Caco-2 (cell line): ENCODE results near the gene CITED2. TPM values are rescaled to one million over a fixed set of nuclear protein-coding genes. Genes with fewer than 3 reads are reported as not detected.

Source experiments
- BruUV-seq: library from RNA; stranded (reverse); fragments of 400-500 nt; replicated peaks from 2 replicates; lab custom pipeline; 2021; lab: Mats Ljungman, UMichigan
- CTCF ChIA-PET: fragments of 300-600 bp; sonication (Branson Sonifier 250); formaldehyde crosslinking; loops from one replicate; lab custom pipeline; 2022; ENCODE audit warnings: antibody characterized with exemption; lab: Charles Lee
- POLR2A ChIA-PET: fragments of 300-600 bp; sonication (Branson Sonifier 250); formaldehyde crosslinking; loops from one replicate; lab custom pipeline; 2022; ENCODE audit warnings: antibody characterized with exemption; lab: Charles Lee
- DNase-seq, 2 experiments: peaks; one replicate each; pipeline versions ENCODE4 v3.0.0 to v3.0.0-alpha.2; 2020 to 2022
- H3K27me3 ChIP-seq: replicated peaks from 2 replicates; pipeline ENCODE4 v1.6.0; 2011; ENCODE audit warnings: low read length; ENCODE audit not compliant: control insufficient read depth, insufficient read depth
- H3K36me3 ChIP-seq: 2 replicates; pipeline ENCODE4 v1.5.1; 2011; ENCODE audit warnings: low read length; ENCODE audit not compliant: control insufficient read depth, insufficient read depth
- H3K4me1 ChIP-seq: fragments of 250-450 bp; sonication (Bioruptor Pico); 2 replicates; pipeline ENCODE4 v1.5.1; 2020; ENCODE audit warnings: mild to moderate bottlenecking
- H3K4me3 ChIP-seq: 2 replicates; pipeline ENCODE4 v1.5.1; 2011; ENCODE audit warnings: low read depth, mild to moderate bottlenecking, control low read depth, low read length
- H3K9me3 ChIP-seq: fragments of 250-450 bp; sonication (Bioruptor Pico); 2 replicates; pipeline ENCODE4 v1.5.1; 2020; ENCODE audit warnings: mild to moderate bottlenecking, moderate library complexity
- H3K27ac Mint-ChIP-seq: one replicate; pipeline ENCODE4 v1.8.0; 2022; ENCODE audit warnings: mixed read lengths; ENCODE audit not compliant: unreplicated experiment
- H3K27me3 Mint-ChIP-seq: one replicate; pipeline ENCODE4 v1.8.0; 2022; ENCODE audit warnings: mixed read lengths; ENCODE audit not compliant: insufficient read depth, unreplicated experiment
- H3K36me3 Mint-ChIP-seq: one replicate; pipeline ENCODE4 v1.8.0; 2022; ENCODE audit warnings: mild to moderate bottlenecking, mixed read lengths; ENCODE audit not compliant: insufficient read depth, unreplicated experiment
- H3K4me1 Mint-ChIP-seq: one replicate; pipeline ENCODE4 v1.8.0; 2022; ENCODE audit warnings: low read depth, mixed read lengths; ENCODE audit not compliant: unreplicated experiment
- H3K4me3 Mint-ChIP-seq: one replicate; pipeline ENCODE4 v1.8.0; 2022; ENCODE audit warnings: mild to moderate bottlenecking, moderate library complexity, mixed read lengths; ENCODE audit not compliant: unreplicated experiment
- H3K9me3 Mint-ChIP-seq: one replicate; pipeline ENCODE4 v1.8.0; 2022; ENCODE audit warnings: mixed read lengths; ENCODE audit not compliant: unreplicated experiment
- intact Hi-C: fragments of 100-400 bp; cut with micrococcal nuclease; formaldehyde crosslinking; loops from one replicate; pipeline ENCODE4 v1.10.0; 2022; ENCODE audit not compliant: unreplicated experiment
- total RNA-seq: library from RNA; stranded (reverse); gene quantifications from 2 replicates; pipeline ENCODE4 v1.2.3, GENCODE V29; 2022
- TF ChIP-seq, protein P1 (sequence below), 2 experiments: fragments of 200-600 bp in 1 of 2; IDR thresholded peaks; 1 replicate in 1 of 2; 2 replicates in 1 of 2; pipeline versions ENCODE4 v1.5.1 to v1.8.0; 2011 to 2022; ENCODE audit warnings: antibody characterized with exemption in 1 of 2, control low read depth in 1 of 2, inconsistent platforms in 1 of 2, low read depth in 1 of 2, low read length in 1 of 2, mild to moderate bottlenecking in 1 of 2, moderate library complexity in 1 of 2; ENCODE audit not compliant: insufficient read depth in 1 of 2, severe bottlenecking in 1 of 2, unreplicated experiment in 1 of 2

Gene CITED2
- total RNA-seq, 1 experiment from 2014 or later: 78.0 TPM

DNA sequence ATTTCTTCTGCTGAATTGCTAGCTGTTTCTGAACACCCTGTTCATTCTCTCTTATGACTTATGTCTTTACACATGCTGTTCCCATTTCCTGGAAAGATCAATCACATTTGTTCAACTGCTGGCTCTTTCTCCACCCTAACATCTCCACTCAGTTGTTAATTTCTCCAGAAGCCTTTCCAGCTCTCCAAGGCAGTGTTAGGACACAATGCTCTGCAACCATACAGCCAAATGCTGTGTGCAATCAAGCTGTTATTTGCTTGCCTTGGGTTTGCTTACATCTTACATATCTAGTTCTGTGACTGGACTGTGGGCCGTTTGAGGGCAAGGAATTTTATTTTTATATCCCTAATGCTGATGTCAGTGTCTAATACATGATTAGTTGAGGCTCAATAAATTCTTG is 24.2 kb upstream of the CITED2 start:
- no peaks in the 10 kb centered on the region for H3K27me3 Mint-ChIP-seq
- Histone ChIP-seq H3K27me3 (no peaks in the 10 kb centered on the region), H3K36me3 (no peaks in the 10 kb centered on the region), H3K4me3 (no peak overlapping the region), H3K4me1 (peaks cover 4% of the 10 kb centered on the region), H3K9me3 (no peaks in the 10 kb centered on the region)
- no peak for DNase-seq
- no TSS peak for BruUV-seq
- ChIA-PET CTCF (no interaction called here), POLR2A (no interaction called here)
- no peaks in the 10 kb centered on the region for H3K36me3 Mint-ChIP-seq
- TF ChIP-seq, protein P1, sequence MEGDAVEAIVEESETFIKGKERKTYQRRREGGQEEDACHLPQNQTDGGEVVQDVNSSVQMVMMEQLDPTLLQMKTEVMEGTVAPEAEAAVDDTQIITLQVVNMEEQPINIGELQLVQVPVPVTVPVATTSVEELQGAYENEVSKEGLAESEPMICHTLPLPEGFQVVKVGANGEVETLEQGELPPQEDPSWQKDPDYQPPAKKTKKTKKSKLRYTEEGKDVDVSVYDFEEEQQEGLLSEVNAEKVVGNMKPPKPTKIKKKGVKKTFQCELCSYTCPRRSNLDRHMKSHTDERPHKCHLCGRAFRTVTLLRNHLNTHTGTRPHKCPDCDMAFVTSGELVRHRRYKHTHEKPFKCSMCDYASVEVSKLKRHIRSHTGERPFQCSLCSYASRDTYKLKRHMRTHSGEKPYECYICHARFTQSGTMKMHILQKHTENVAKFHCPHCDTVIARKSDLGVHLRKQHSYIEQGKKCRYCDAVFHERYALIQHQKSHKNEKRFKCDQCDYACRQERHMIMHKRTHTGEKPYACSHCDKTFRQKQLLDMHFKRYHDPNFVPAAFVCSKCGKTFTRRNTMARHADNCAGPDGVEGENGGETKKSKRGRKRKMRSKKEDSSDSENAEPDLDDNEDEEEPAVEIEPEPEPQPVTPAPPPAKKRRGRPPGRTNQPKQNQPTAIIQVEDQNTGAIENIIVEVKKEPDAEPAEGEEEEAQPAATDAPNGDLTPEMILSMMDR (IDR thresholded peaks at IDR 0.05; ENCODE audit: insufficient read depth in 1 of 2, low read depth in 1 of 2, low read length in 1 of 2, severe bottlenecking in 1 of 2, unreplicated experiment in 1 of 2): no peak
- no peak overlapping the region for H3K27ac Mint-ChIP-seq
- peaks cover 20% of the 10 kb centered on the region for H3K4me1 Mint-ChIP-seq
- no peak overlapping the region for H3K4me3 Mint-ChIP-seq
- intact Hi-C loops: no loop called here
- no peaks in the 10 kb centered on the region for H3K9me3 Mint-ChIP-seq

DNA sequence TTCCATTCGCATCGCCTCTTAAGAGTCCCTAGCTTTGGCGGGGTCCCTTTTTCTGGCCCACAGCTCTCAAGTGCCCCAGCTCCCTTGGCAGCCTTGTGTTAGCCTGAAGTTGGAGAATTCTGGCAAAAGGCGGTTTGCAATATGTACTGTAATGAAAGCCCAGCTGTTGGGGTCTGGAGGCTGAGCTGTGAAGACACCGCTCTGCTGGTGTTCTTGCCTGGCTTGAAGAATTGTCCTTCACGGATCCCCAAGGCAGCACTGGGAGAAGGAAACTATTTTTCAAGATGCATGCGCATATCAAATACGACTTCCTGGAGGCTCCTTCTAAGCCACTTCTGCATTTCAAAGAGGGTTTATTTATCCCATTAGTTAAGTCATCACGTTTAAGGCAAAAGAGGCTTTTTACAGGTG is 21.4 kb upstream of the CITED2 start:
- H3K4me1 Mint-ChIP-seq: peaks cover 41% of the 10 kb centered on the region
- Histone ChIP-seq H3K4me3 (no peak overlapping the region), H3K9me3 (no peaks in the 10 kb centered on the region), H3K27me3 (no peaks in the 10 kb centered on the region), H3K4me1 (peaks cover 25% of the 10 kb centered on the region), H3K36me3 (no peaks in the 10 kb centered on the region)
- H3K27me3 Mint-ChIP-seq: no peaks in the 10 kb centered on the region
- DNase-seq: no peak
- ChIA-PET CTCF (no interaction called here), POLR2A (no interaction called here)
- TF ChIP-seq, protein P1 (IDR thresholded peaks at IDR 0.05; ENCODE audit: insufficient read depth in 1 of 2, low read depth in 1 of 2, low read length in 1 of 2, severe bottlenecking in 1 of 2, unreplicated experiment in 1 of 2): no peak
- no peaks in the 10 kb centered on the region for H3K9me3 Mint-ChIP-seq
- no peak overlapping the region for H3K4me3 Mint-ChIP-seq
- H3K27ac Mint-ChIP-seq: no peak overlapping the region
- no peaks in the 10 kb centered on the region for H3K36me3 Mint-ChIP-seq
- intact Hi-C loops: no loop called here
- no TSS peak for BruUV-seq

DNA sequence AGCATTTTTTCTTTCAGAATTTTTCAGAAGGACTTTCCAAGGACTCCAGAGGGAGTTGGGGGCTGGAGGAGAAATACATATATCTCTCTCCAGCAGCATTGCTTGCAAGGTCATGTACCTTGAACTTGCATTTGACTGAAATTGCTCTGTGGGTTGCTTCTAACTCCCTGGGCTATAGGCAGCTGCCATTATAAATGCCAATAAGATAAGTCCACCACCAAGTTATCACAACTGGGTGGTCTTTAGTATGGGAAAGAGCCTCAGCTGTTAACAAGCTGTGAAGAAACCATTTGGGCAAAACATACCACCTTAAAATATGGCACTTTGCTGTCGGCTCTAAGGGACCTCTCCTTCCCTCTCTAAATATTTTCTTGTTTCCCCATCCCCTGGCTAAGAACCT is 20.9 kb upstream of the CITED2 start:
- Histone ChIP-seq H3K36me3 (no peaks in the 10 kb centered on the region), H3K9me3 (no peaks in the 10 kb centered on the region), H3K4me3 (no peak overlapping the region), H3K27me3 (no peaks in the 10 kb centered on the region), H3K4me1 (peaks cover 31% of the 10 kb centered on the region)
- peaks cover 40% of the 10 kb centered on the region for H3K4me1 Mint-ChIP-seq
- no peak overlapping the region for H3K4me3 Mint-ChIP-seq
- ChIA-PET CTCF (no interaction called here), POLR2A (interaction anchor here (0.6 kb wide), 1 partner anchor 93 kb away, joined by 3 read pairs; no protein-coding TSS in a partner anchor)
- no peak overlapping the region for H3K27ac Mint-ChIP-seq
- no peaks in the 10 kb centered on the region for H3K27me3 Mint-ChIP-seq
- intact Hi-C loops: no loop called here
- TF ChIP-seq, protein P1 (IDR thresholded peaks at IDR 0.05; ENCODE audit: insufficient read depth in 1 of 2, low read depth in 1 of 2, low read length in 1 of 2, severe bottlenecking in 1 of 2, unreplicated experiment in 1 of 2): no peak
- BruUV-seq: no TSS peak
- DNase-seq: no peak
- no peaks in the 10 kb centered on the region for H3K36me3 Mint-ChIP-seq
- no peaks in the 10 kb centered on the region for H3K9me3 Mint-ChIP-seq
